ENCODE data around the gene TIMP3.
A peak's percentile ranks its signal among the peaks of the same experiment; 100 is the strongest.
"Not testable (repeated sequence)": the region's sequence is repeated elsewhere in the genome, so short reads cannot be mapped to it uniquely, and the experiment has no call there.

The TIMP3 gene

DNA sequence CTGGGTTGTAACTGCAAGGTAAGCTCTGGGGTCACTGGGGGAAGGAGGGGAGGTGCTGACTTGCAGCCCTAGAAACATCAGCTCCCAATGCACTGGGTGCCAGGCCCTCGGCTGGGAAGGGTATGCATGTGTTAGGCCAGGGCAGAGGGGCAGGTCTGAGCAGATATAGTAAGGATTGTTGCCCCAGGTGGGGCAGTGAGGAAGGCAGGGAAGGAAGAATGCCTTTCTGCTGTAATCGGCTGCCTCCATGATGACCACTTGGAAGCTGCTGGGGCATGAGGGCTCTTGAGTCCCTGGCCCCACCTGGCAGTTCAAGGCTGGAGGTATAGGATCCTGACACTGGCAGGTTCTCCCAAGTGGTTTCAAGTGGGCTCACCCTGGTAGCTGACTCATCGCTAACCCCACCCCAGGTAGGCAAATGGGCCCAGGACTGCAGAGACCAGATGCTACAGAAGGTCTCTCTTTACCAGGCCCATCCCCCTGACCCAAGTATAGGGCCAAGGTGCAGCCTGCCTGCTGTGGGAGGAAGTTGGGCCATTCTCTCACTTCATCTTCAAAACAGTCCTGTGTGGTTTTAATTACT lies 56.7 kb downstream of the TIMP3 start:
- DNase-seq: no peak

DNA sequence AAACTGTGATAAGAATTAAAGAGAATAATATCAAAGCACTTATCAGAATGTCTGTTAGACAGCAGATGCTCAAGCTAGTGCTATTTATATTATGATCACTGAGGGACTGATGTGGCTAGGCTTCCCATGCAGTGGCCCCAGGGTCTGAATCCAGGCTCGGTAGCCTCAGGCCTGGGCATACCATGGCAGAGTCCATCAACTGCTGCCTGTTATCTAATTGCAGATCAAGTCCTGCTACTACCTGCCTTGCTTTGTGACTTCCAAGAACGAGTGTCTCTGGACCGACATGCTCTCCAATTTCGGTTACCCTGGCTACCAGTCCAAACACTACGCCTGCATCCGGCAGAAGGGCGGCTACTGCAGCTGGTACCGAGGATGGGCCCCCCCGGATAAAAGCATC lies 57.5 kb downstream of the TIMP3 start:
- DNase-seq: no peak

DNA sequence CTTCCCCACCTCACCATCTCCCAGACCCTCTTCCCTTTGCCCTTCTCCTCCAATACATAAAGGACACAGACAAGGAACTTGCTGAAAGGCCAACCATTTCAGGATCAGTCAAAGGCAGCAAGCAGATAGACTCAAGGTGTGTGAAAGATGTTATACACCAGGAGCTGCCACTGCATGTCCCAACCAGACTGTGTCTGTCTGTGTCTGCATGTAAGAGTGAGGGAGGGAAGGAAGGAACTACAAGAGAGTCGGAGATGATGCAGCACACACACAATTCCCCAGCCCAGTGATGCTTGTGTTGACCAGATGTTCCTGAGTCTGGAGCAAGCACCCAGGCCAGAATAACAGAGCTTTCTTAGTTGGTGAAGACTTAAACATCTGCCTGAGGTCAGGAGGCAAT lies 58.2 kb downstream of the TIMP3 start:
- no peak for DNase-seq

DNA sequence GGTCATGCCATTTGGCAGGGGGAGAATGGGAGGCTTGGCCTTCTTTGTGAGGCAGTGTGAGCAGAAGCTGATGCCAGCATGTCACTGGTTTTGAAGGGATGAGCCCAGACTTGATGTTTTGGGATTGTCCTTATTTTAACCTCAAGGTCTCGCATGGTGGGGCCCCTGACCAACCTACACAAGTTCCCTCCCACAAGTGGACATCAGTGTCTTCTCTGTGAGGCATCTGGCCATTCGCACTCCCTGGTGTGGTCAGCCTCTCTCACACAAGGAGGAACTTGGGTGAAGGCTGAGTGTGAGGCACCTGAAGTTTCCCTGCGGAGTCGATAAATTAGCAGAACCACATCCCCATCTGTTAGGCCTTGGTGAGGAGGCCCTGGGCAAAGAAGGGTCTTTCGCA lies 59.8 kb downstream of the TIMP3 start:
- no peak for DNase-seq

DNA sequence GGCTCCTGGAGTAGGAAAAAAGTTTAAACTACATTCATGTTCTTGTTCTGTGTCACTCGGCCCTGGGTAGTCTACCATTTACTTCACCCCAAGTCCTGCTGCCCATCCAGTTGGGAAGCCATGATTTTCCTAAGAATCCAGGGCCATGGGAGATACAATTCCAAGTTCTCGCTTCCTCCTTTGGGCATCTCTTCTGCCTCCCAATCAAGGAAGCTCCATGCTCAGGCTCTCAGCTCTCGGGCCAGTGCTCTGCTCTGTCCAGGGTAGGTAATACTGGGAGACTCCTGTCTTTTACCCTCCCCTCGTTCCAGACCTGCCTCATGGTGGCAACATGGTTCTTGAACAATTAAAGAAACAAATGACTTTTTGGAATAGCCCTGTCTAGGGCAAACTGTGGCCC lies 60.6 kb downstream of the TIMP3 start:
- DNase-seq: no peak

DNA sequence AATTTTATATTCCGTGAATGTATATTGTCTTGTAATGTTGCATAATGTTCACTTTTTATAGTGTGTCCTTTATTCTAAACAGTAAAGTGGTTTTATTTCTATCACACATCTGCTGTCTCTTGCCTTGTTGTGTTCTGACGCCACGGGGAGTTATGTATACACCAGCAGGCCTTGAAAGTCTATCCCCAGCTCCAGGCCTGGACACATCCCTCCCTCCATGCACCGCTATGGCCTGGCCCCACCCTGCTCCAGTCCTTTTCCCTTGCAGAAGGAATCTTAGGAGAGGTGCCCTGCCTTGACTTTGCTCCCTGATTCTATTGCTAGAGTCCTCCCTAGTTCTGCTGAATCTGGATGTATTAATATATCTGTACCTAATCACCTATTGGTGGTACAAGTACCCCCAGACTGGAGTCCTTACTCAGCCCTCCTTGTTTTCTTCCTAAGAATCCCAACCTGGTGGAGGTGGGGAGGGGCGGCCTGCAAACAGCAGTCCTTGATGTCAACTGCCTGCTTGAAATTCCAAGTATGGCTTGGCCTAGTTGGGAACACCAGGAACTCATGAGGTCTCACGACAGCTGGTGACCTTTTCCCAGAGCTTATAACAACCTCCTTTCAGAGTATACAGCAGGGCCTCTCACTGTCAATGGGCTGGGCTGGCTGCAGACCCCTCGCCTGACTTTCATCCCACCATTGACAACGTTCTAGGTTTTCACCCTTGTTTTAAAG lies 61.6 kb downstream of the TIMP3 start:
- DNase-seq: no peak

- DNase-seq: no peak
Observed at GRCh38 chr22:32864041-32864440, 62.5 kb downstream of the TIMP3 start.

DNA sequence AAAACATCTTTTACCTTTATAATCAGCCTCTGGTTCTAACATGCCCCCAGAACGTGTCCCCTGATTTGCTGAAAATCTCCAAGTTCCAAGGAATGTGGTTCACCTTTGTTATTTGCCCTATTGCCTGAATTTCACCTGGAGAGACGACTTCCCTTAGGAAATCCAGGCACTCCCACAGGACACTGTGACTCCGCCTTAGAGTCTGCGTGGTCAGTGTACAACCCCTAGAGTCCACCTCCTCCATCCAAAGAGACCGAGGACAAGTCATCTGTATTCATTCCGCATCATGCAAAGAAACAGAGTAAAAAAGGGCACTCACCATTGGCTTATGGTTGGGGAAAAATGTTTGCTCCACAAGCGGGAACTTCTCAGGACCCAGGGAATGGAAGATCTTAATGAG lies 63.1 kb downstream of the TIMP3 start:
- DNase-seq: no peak

DNA sequence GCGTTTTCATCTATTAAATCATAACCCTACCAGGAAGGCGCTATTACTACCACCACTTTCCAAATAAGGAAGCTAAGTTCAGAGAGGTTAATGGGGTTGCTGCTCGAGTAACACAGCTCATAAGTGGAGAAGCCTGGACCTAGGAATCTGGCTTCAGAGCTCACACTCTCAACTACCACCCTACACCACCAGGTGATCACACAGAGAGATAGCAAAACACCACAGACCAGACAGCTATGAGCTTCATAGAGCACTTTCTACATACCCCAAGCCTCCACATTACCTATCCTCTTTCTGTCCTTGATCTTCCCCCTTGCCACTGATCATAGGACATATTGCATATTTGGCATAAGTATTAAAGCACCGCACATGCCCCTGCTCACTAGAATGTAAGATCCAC lies 65.4 kb downstream of the TIMP3 start:
- DNase-seq: no peak

- DNase-seq: no peak
Observed at GRCh38 chr22:32868946-32869345, 67.4 kb downstream of the TIMP3 start.

GRCh38 chr22:32870474-32870873 lies 69.0 kb downstream of the TIMP3 start:
- DNase-seq: no peak

GRCh38 chr22:32873604-32874003 lies 72.1 kb downstream of the TIMP3 start:
- DNase-seq: not testable (repeated sequence)

GRCh38 chr22:32874385-32874784 lies 72.9 kb downstream of the TIMP3 start:
- DNase-seq: no peak

DNA sequence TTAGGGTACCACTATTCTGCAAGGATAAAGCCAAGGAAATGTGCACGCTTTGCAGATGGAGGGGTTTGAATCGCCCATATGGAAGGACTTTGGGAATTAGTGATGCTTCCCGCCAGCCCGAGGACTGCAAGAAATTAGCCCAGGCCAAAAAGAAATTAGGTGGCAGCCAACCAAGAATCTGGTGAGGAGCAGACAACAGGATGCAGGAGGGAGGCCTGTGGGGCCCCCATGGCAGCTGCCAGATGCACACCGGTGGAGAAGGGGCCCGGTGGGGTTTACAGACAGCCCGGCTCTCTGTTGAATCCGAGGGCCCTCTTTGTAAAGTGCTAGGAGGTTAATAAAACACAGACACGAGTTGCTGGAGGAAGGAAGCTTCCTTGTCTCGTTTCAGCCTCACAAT lies 73.5 kb downstream of the TIMP3 start:
- DNase-seq: no peak

- no peak for DNase-seq
Observed at GRCh38 chr22:32876516-32876915, 75.0 kb downstream of the TIMP3 start.

DNA sequence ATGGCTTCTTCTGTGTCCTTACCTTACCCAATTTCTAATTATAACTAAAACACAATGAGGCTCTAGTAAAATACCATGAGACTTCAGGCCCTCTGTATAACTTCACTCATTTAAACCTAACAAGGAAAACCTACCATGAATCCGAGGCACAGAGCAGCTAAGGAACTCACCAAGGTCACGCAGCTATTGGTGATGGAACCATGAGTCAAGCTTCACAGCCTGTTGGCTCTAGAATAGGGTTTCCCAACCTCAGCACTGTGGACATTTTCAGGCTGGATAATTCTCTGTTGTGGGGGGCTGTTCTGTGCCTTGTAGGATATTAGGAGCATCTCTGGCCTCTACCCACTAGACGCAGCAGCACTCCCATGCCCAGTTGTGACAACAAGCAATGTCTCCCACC lies 75.7 kb downstream of the TIMP3 start:
- DNase-seq: no peak

DNA sequence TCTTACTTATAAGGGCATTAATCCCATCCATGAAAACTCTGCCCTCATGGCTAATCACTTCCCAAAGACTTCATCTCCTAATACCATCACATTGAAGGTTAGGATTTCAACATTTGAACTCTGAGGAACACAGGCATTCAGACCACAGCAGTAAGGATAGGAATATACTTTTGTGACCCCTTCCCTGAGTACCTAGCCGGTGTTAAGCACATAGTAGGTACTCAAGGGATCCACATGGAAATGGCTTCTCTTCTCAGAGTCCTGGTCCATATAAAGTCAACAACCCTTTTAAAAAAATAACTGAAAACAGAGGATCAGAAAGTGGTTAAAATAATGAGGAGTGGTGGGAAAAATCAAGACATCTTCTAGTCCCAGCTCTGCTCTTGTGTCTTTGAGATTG lies 78.0 kb downstream of the TIMP3 start:
- no peak for DNase-seq

DNA sequence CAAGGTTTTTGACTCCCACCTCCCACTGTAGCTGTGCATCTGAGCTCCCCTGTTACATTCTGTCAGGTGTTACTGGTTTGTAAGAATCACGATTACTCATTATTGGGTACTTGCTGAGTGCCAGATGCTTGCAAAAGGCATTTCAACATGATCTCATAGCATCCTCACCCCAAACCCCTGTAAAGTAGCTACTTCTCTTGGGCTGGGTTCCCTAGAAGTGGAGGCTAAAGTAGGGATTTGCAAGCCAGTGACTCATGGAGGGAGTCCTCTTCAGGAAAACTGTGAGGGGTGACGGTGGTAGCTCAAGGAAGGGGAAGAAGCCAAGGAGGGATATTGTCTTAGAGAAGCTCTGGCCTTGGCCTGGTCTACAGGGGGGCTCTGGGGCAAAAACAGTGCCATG lies 78.6 kb downstream of the TIMP3 start:
- no peak for DNase-seq

GRCh38 chr22:32880505-32880892 lies 79.0 kb downstream of the TIMP3 start:
- no peak for DNase-seq

DNA sequence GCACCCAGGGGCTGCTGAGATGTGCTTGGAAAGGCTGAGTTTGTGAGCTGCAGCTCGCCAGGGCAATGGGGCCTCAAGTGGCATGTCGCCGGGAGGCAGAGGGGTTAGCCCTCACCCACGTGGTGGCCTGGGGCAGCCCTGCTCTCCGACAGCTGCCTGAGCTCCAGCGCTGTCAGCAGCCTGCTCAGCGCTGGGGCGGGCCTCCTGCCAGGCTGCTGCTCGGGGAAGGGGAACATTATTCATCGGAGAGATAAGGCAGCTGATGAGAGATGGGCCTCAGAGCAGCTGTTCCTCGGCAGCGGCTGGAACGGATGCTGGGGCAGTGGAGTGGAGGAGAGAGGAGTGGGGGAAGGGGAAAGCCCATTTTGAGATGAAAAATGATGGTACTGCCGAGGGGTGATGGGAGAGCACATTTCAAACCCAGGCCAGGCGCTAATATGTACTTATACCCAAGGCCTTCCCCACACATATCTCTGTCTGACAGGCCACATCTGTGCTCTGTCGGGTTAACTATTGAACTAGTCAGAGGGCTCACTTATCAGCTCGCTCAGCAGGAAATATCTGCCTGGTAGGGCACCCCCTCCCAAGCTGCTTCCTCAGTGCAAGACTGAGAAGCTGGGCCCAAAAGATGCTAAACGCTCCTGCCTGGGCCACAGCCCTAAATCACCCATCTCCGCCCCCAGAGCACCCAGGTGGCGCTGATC lies 79.5 kb downstream of the TIMP3 start:
- peak; percentile 21 for DNase-seq

GRCh38 chr22:32882360-32882755 lies 80.9 kb downstream of the TIMP3 start:
- DNase-seq: no peak

DNA sequence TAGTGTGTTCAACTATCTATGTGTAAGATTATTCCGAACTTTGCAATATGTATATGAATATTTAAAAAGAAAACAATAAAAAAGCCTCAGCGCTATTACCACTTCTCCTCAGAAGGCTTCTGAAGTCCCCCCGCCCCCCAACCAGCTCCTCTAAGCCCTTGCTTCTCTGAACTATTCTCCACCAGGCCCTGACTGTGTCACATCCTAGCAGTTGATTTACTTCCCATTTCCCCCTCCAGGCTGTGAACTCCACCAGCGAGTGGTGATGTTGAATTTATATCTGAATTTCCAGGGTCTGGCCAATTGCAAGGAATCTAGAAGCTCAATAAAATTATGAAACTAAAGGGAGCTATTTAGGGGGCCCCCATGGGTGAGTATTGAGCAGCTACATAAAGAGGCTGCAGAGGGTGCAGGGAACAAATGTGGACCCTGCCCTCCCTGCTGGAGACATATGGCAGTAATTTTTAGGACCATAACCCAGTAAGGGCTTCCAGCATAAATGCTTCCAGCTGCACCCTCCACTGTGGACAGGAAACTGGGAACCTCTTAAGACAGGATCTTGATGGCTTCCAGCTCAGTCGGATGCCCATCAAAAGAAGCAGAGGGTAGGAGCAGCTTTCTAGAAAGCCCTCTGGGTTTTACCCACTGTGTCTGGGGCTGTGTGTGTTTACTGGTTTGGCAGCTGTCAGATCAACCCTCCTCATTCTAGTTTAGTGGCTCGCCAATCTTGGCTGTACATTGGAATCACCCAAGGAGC lies 81.4 kb downstream of the TIMP3 start:
- no peak for DNase-seq

- DNase-seq: no peak
Observed at GRCh38 chr22:32887324-32887980, 85.9 kb downstream of the TIMP3 start.

All from CD4-positive, alpha-beta T cell treated with Interleukin-6 for 4 hours (primary cell).